Stomach (tissue), 19 donors: ENCODE data around the gene PLS3. TPM values are rescaled to one million over a fixed set of nuclear protein-coding genes. Genes with fewer than 3 reads are reported as not detected.

Experiments
- DNase-seq, 2 donors: peaks; one replicate each; pipeline versions ENCODE4 v3.0.0 to v3.0.0-alpha.2; 2013 to 2019
- H3K27ac ChIP-seq, 5 donors: fragments of 200-600 bp in 4 of 5; sonication (generic) in 4 of 5; one replicate each; pipeline ENCODE4 v1.5.1; 2013 to 2019; ENCODE audit warnings: mild to moderate bottlenecking in 1 of 5, moderate library complexity in 1 of 5
- H3K27me3 ChIP-seq, 3 donors: fragments of 200-600 bp; sonication (generic); one replicate each; pipeline ENCODE4 v1.5.1; 2017 to 2019; ENCODE audit warnings: mixed run types in 1 of 3
- H3K36me3 ChIP-seq, 4 donors: fragments of 200-600 bp; sonication (generic); 1 replicate in 3 of 4; 2 replicates in 1 of 4; pipeline ENCODE4 v1.5.1; 2016 to 2019
- H3K4me1 ChIP-seq, 4 donors: fragments of 200-600 bp; sonication (generic); one replicate each; pipeline ENCODE4 v1.5.1; 2016 to 2019
- H3K4me3 ChIP-seq, 4 donors: fragments of 200-600 bp; sonication (generic) in 3 of 4; one replicate each; pipeline ENCODE4 v1.5.1; 2016 to 2019; ENCODE audit warnings: mild to moderate bottlenecking in 1 of 4
- H3K9me3 ChIP-seq, 4 donors: fragments of 200-600 bp; sonication (generic); one replicate each; pipeline ENCODE4 v1.5.1; 2016 to 2019
- EP300 ChIP-seq: sonication (generic); formaldehyde crosslinking; IDR thresholded peaks from one replicate; pipeline ENCODE4 v1.6.1; 2017; ENCODE audit warnings: antibody characterized with exemption
- POLR2A ChIP-seq, 4 donors: fragments of 450-650 bp; IDR thresholded peaks; one replicate each; pipeline ENCODE4 v1.6.1; 2016; ENCODE audit warnings: antibody characterized with exemption in 4 of 4, control low read depth in 2 of 4, mild to moderate bottlenecking in 1 of 4, moderate library complexity in 1 of 4
- POLR2AphosphoS5 ChIP-seq, 3 donors: sonication (generic); formaldehyde crosslinking; IDR thresholded peaks; one replicate each; pipeline ENCODE4 v1.6.1; 2016; ENCODE audit warnings: antibody characterized with exemption in 3 of 3
- WGBS, 5 donors: extraction: QIAGEN DNeasy Blood & Tissue Kit in 3 of 5; methylation state at CpG; one replicate each; pipeline versions ENCODE4 v1.1.5 to v1.1.7; 2013 to 2018; 5-methylcytosine and 5-hydroxymethylcytosine counted together
- intact Hi-C: fragments of 100-400 bp; cut with DNase I; formaldehyde crosslinking; loops from one replicate; pipeline ENCODE4 v1.15.1; 2023; ENCODE audit warnings: low total_unique reads
- long read RNA-seq, 10 donors: transcript quantifications; one replicate each; lab custom pipeline, GENCODE V29; 2026
- polyA plus RNA-seq, 3 donors: library from polyadenylated mRNA; stranded (reverse); fragments of 200-250 nt; gene quantifications; one replicate each; pipeline ENCODE4 v1.2.3, GENCODE V29; 2013
- total RNA-seq, 5 donors: library from RNA; depleted of rRNA; stranded (reverse); fragments of >200 nt; gene quantifications; one replicate each; pipeline versions ENCODE4 v1.1.0 to v1.2.3, GENCODE V29; 2014 to 2016
- TF ChIP-seq, protein P1 (sequence below), 7 experiments: fragments of 450-650 bp in 4 of 7; fragments of 200-600 bp in 3 of 7; sonication (generic) in 3 of 7; IDR thresholded peaks; one replicate each; pipeline ENCODE4 v1.5.1; 2016 to 2019; ENCODE audit warnings: antibody characterized with exemption in 7 of 7, control low read depth in 2 of 7, mild to moderate bottlenecking in 1 of 7
- donor health status: healthy with polysubstance abuse.
- donor health status: Bipolar disorder and iron deficiency.
- donor health status: healthy.

The PLS3 gene
- total RNA-seq = 100 to 1,000 TPM in 1 of 5 donors, 10 to 100 TPM in 3, 1 to 10 TPM in 1; 7.5 to 129 (median 59.6) TPM
- polyA plus RNA-seq = 10 to 100 TPM; 21.5 to 36.0 (median 25.1) TPM
- long read RNA-seq, donor 1, partial matches to known transcripts = 10 of 12 reads
- long read RNA-seq, donor 1, other reads (novel, unspliced or antisense) = 0 of 12 reads
- long read RNA-seq, donor 2, partial matches to known transcripts = 23 of 27 reads
- long read RNA-seq, donor 2, other reads (novel, unspliced or antisense) = 0 of 27 reads
- long read RNA-seq, donor 3, transcript PLS3-202 (16 exons, 3,280 nt) = major isoform, 5 of 5 reads
- long read RNA-seq, donor 3, partial matches to known transcripts = 0 of 5 reads
- long read RNA-seq, donor 3, other reads (novel, unspliced or antisense) = 0 of 5 reads
- long read RNA-seq, donor 4, partial matches to known transcripts = 0 of 1 reads
- long read RNA-seq, donor 4, other reads (novel, unspliced or antisense) = 0 of 1 reads
- long read RNA-seq, donor 5, transcript PLS3-202 (16 exons, 3,280 nt) = major isoform, 12 of 24 reads
- long read RNA-seq, donor 5, partial matches to known transcripts = 12 of 24 reads
- long read RNA-seq, donor 5, other reads (novel, unspliced or antisense) = 0 of 24 reads
- long read RNA-seq, donor 6, transcript PLS3-202 (16 exons, 3,280 nt) = major isoform, 12 of 58 reads
- long read RNA-seq, donor 6, partial matches to known transcripts = 46 of 58 reads
- long read RNA-seq, donor 6, other reads (novel, unspliced or antisense) = 0 of 58 reads
- long read RNA-seq, donor 7, transcript PLS3-202 (16 exons, 3,280 nt) = major isoform, 5 of 17 reads
- long read RNA-seq, donor 7, partial matches to known transcripts = 12 of 17 reads
- long read RNA-seq, donor 7, other reads (novel, unspliced or antisense) = 0 of 17 reads
- long read RNA-seq, donor 8, transcript PLS3-202 (16 exons, 3,280 nt) = major isoform, 5 of 36 reads
- long read RNA-seq, donor 8, partial matches to known transcripts = 31 of 36 reads
- long read RNA-seq, donor 8, other reads (novel, unspliced or antisense) = 0 of 36 reads
- long read RNA-seq, donor 9, transcript PLS3-202 (16 exons, 3,280 nt) = major isoform, 9 of 83 reads
- long read RNA-seq, donor 9, partial matches to known transcripts = 74 of 83 reads
- long read RNA-seq, donor 9, other reads (novel, unspliced or antisense) = 0 of 83 reads
- long read RNA-seq, donor 10, partial matches to known transcripts = 0 of 3 reads
- long read RNA-seq, donor 10, other reads (novel, unspliced or antisense) = 0 of 3 reads

DNA sequence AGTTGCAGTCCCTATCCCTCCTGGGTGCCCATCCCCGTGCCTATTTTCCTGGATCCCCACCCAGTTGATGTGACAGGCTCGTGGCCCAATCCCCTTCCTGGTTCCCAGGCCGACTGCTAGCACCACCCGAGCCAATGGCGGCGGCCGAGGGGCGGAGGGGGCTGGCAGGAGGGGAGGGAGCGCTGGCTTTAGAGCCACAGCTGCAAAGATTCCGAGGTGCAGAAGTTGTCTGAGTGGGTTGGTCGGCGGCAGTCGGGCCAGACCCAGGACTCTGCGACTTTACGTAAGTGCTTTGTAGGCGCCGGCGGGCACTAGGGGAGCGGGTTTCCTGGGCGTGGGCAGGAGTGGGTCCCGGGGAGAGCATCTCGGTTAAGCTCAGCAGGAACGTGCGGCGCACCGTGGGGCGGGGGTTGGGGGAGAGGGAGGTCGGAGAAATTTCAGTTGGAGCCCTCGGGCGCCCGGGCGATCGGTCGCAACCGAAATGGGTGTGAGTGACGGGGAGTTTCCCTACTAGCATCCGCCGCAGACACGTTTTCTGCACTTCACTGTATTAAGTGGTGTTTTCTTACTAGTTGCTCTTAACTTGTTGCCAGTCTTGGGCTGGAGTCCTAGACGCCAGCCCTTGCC is at the start of gene PLS3:
TSS of gene PLS3 (plus strand) at position 197 of the 627 bp plus-strand sequence. CDS start 49,077 bp downstream, outside the sequence.
- intact Hi-C loops = no loop called here
- H3K27me3 ChIP-seq = peaks cover 0 to 41% (median 5%) of the 10 kb centered on the region in 3 donors
- DNase-seq = peak; percentile 76 to 93
- peaks cover 0 to 15% (median 11%) of the 10 kb centered on the region in 4 donors for H3K4me1 ChIP-seq
- TF ChIP-seq, protein P1, sequence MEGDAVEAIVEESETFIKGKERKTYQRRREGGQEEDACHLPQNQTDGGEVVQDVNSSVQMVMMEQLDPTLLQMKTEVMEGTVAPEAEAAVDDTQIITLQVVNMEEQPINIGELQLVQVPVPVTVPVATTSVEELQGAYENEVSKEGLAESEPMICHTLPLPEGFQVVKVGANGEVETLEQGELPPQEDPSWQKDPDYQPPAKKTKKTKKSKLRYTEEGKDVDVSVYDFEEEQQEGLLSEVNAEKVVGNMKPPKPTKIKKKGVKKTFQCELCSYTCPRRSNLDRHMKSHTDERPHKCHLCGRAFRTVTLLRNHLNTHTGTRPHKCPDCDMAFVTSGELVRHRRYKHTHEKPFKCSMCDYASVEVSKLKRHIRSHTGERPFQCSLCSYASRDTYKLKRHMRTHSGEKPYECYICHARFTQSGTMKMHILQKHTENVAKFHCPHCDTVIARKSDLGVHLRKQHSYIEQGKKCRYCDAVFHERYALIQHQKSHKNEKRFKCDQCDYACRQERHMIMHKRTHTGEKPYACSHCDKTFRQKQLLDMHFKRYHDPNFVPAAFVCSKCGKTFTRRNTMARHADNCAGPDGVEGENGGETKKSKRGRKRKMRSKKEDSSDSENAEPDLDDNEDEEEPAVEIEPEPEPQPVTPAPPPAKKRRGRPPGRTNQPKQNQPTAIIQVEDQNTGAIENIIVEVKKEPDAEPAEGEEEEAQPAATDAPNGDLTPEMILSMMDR (IDR thresholded peaks at IDR 0.05) = no peak
- peak; percentile 50 to 74 (median 70) for TF ChIP-seq POLR2AphosphoS5 (IDR thresholded peaks at IDR 0.05)
- H3K4me3 ChIP-seq = peak within 1 kb of the TSS; percentile 54 to 64 (median 59)
- H3K27ac ChIP-seq = peak within 1 kb of the TSS; percentile 66 to 92 (median 89)
- 0 to 11% (median 1%) methylated on average over 2 to 40 of the region's 40 CpGs for WGBS, 5 donors
- H3K36me3 ChIP-seq = no peaks in the 10 kb centered on the region
- H3K9me3 ChIP-seq = no peaks in the 10 kb centered on the region

- TF ChIP-seq POLR2AphosphoS5 (IDR thresholded peaks at IDR 0.05) = no peak
- TF ChIP-seq EP300 = no peak
- no peak for TF ChIP-seq POLR2A (IDR thresholded peaks at IDR 0.05)
- TF ChIP-seq, protein P1 (IDR thresholded peaks at IDR 0.05) = no peak
- no peak overlapping the region for H3K27ac ChIP-seq
- no peak overlapping the region for H3K4me3 ChIP-seq
- intact Hi-C loops = no loop called here
- H3K9me3 ChIP-seq = no peaks in the 10 kb centered on the region
- no peaks in the 10 kb centered on the region for H3K36me3 ChIP-seq
- WGBS, 5 donors = 55 to 77% (median 64%) methylated on average over 2 of the region's 2 CpGs
- no peaks in the 10 kb centered on the region for H3K4me1 ChIP-seq
- H3K27me3 ChIP-seq = no peaks in the 10 kb centered on the region
- no peak for DNase-seq
These were observed 42.9 kb upstream of the PLS3 start for GRCh38 chrX:115518113-115518512.

GRCh38 chrX:115521741-115522140 is 39.2 kb upstream of the PLS3 start:
- intact Hi-C loops = no loop called here
- H3K9me3 ChIP-seq = no peaks in the 10 kb centered on the region
- no peaks in the 10 kb centered on the region for H3K27me3 ChIP-seq
- H3K4me3 ChIP-seq = no peak overlapping the region
- TF ChIP-seq POLR2AphosphoS5 (IDR thresholded peaks at IDR 0.05) (no peak), POLR2A (IDR thresholded peaks at IDR 0.05) (no peak), EP300 (no peak)
- TF ChIP-seq, protein P1 (IDR thresholded peaks at IDR 0.05) = no peak
- no peaks in the 10 kb centered on the region for H3K4me1 ChIP-seq
- H3K36me3 ChIP-seq = no peaks in the 10 kb centered on the region
- no peak overlapping the region for H3K27ac ChIP-seq
- no peak for DNase-seq
- WGBS, 5 donors = 7 to 35% (median 18%) methylated on average over 1 of the region's 1 CpG
